Fibroblast of skin of scalp (primary cell): Measurements from ENCODE around the gene OR3A3.

Source experiments
- DNase-seq: peaks from one replicate; pipeline ENCODE4 v3.0.0-alpha.2; 2013

The OR3A3 gene

DNA sequence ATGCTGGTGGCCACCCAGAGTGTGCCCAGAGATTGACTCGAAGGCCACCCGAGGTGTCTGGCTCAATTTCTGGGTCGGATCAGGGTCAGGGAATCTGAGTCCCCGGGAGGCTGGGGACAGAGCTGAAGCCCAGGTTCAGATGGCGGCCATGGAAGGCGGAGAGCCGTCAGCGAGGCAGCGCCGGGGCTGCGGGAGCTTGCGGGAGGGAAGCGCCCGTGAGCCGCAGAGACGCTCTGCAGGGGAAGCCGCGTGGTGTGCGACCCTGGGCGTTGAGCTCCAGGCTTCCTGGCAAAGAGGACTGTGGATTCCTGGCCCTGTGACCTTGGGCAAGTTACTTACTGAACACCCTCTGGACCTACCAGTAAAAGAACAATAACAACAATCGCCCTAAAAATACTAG lies 61.0 kb downstream of the OR3A3 start:
- no peak for DNase-seq
